ENCODE data around the gene RC3H1. TPM values are rescaled to one million over a fixed set of nuclear protein-coding genes. Genes with fewer than 3 reads are reported as not detected.

The RC3H1 gene
- total and polyA plus RNA-seq, 2 of the 8 experiments (the other 6 are each of a cell fraction or from before 2014, with no cell fraction given): 7.4 to 32.2 TPM

- no peaks in the 10 kb centered on the region for H3K27me3 ChIP-seq (replicated peaks in 1 of 4; ENCODE audit: control insufficient read depth in 3 of 4, extremely low read depth in 1 of 4, insufficient read depth in 3 of 4, low read length in 3 of 4)
- no peak overlapping the region for H3K14ac ChIP-seq (ENCODE audit: insufficient read length)
- H4K91ac ChIP-seq (replicated peaks; ENCODE audit: insufficient read length, low read length): no peak overlapping the region
- H4K20me1 ChIP-seq (replicated peaks in 1 of 2; ENCODE audit: control insufficient read depth in 1 of 2, insufficient read depth in 2 of 2, low read length in 2 of 2): peaks cover 0 to 3% of the 10 kb centered on the region in 2 experiments
- no peaks in the 10 kb centered on the region for H3K23me2 ChIP-seq (ENCODE audit: low read depth, low read length)
- H3K9ac ChIP-seq (replicated peaks in 1 of 4; ENCODE audit: extremely low read depth in 1 of 4, low read depth in 3 of 4, low read length in 3 of 4): no peak overlapping the region
- ChIA-PET CTCF (ENCODE audit: partially characterized antibody) (interaction anchor here (0.7 kb wide), 1 partner anchor 88 kb away, joined by 3 read pairs; no protein-coding TSS in a partner anchor), POLR2A (ENCODE audit: partially characterized antibody) (no interaction called here)
- H2AK5ac ChIP-seq (ENCODE audit: low read depth, low read length): no peak overlapping the region
- no peak overlapping the region for H2BK15ac ChIP-seq (ENCODE audit: low read length)
- H3K4me3 ChIP-seq (ENCODE audit: extremely low read depth in 1 of 4, insufficient read depth in 2 of 4, low read depth in 3 of 4, low read length in 4 of 4): no peak overlapping the region
- no peak overlapping the region for H4K8ac ChIP-seq (ENCODE audit: extremely low read depth, insufficient read depth, low read length)
- FAIRE-seq (no peak), DNase-seq (ENCODE audit: low read depth in 1 of 2, low spot score in 2 of 2) (no peak)
- peaks cover 0 to under 1% (median under 1%) of the 10 kb centered on the region in 4 experiments; a peak in 2 of 8 replicates for H3K36me3 ChIP-seq (ENCODE audit: control insufficient read depth in 2 of 4, insufficient read depth in 4 of 4, low read length in 3 of 4)
- no peak overlapping the region for H3K4ac ChIP-seq (replicated peaks; ENCODE audit: insufficient read length, low read depth, low read length)
- H3K18ac ChIP-seq (ENCODE audit: extremely low read depth, low read length): no peak overlapping the region
- H3K4me1 ChIP-seq (replicated peaks in 1 of 4; ENCODE audit: control insufficient read depth in 3 of 4, insufficient read depth in 4 of 4, low read length in 3 of 4): no peaks in the 10 kb centered on the region; a peak in 1 of 7 replicates
- peaks cover 0 to 59% of the 10 kb centered on the region in 2 experiments; a peak in 3 of 4 replicates for H3K79me2 ChIP-seq (ENCODE audit: control insufficient read depth in 1 of 2, insufficient read depth in 2 of 2, low read length in 2 of 2)
- peaks cover 6% of the 10 kb centered on the region; the same call in 1 of the 2 replicates for H3K79me1 ChIP-seq (ENCODE audit: low read depth, low read length)
- H2AFZ ChIP-seq (ENCODE audit: low read length): no peak overlapping the region
- H3K4me2 ChIP-seq (ENCODE audit: insufficient read depth in 1 of 2, low read depth in 2 of 2, low read length in 2 of 2): no peak overlapping the region
- H2BK5ac ChIP-seq (ENCODE audit: low read depth, low read length): no peak overlapping the region
- 85 to 100% methylated on average over 1 of the region's 1 CpG for WGBS, 2 experiments (ENCODE audit: extremely low coverage in 1 of 2, insufficient coverage in 1 of 2, insufficient read length in 1 of 2, insufficient replicate concordance in 2 of 2, low coverage in 1 of 2, low lambda C conversion rate in 2 of 2, missing lambda C conversion rate in 1 of 2)
- H3K56ac ChIP-seq (replicated peaks; ENCODE audit: insufficient read length, low read depth, low read length): no peak overlapping the region
- no peak overlapping the region for H2BK120ac ChIP-seq (replicated peaks; ENCODE audit: low read depth, low read length)
- H3K27ac ChIP-seq (ENCODE audit: low read depth, low read length): no peak overlapping the region
- H2BK20ac ChIP-seq (ENCODE audit: low read length): no peak overlapping the region
- no peak overlapping the region for H3K23ac ChIP-seq (ENCODE audit: insufficient read length)
- no peak overlapping the region for H2BK12ac ChIP-seq (ENCODE audit: low read depth, low read length)
- no peak overlapping the region for H4K5ac ChIP-seq (ENCODE audit: insufficient read length, low read depth, low read length)
- no peaks in the 10 kb centered on the region for H3K9me3 ChIP-seq (ENCODE audit: insufficient read depth in 2 of 2, low read depth in 1 of 2, low read length in 1 of 2)
- TF ChIP-seq CHD1 (IDR thresholded peaks at IDR 0.05; ENCODE audit: low read depth, low read length) (no peak), POU5F1 (IDR thresholded peaks at IDR 0.05; ENCODE audit: low read depth, low read length) (no peak), SUZ12 (IDR thresholded peaks at IDR 0.05; ENCODE audit: low read length) (no peak), SP4 (IDR thresholded peaks at IDR 0.05; ENCODE audit: low read length) (no peak), POLR2AphosphoS5 (IDR thresholded peaks at IDR 0.05; ENCODE audit: low read depth, low read length) (no peak), BCL11A (IDR thresholded peaks at IDR 0.05; ENCODE audit: low read depth in 2 of 2, low read length in 2 of 2) (no peak), NRF1 (IDR thresholded peaks at IDR 0.05; ENCODE audit: low read depth, low read length) (no peak), CBX5 (IDR thresholded peaks at IDR 0.05; ENCODE audit: low read depth, low read length) (no peak), SP1 (IDR thresholded peaks at IDR 0.05; ENCODE audit: low read depth, low read length) (no peak), RBBP5 (IDR thresholded peaks at IDR 0.05; ENCODE audit: borderline replicate concordance, low read depth, low read length) (no peak), ZNF274 (IDR thresholded peaks at IDR 0.05; ENCODE audit: borderline replicate concordance, extremely low read depth, low read length) (no peak), HDAC2 (IDR thresholded peaks at IDR 0.05; ENCODE audit: borderline replicate concordance in 1 of 2, low read depth in 2 of 2, low read length in 2 of 2) (no peak), TAF7 (optimal IDR thresholded peaks at IDR 0.05; ENCODE audit: borderline replicate concordance, low read depth, low read length) (no peak), BRCA1 (IDR thresholded peaks at IDR 0.05; ENCODE audit: low read depth, low read length) (no peak), RAD21 (IDR thresholded peaks at IDR 0.05 in 1 of 2, conservative IDR thresholded peaks at IDR 0.05 in 1 of 2; ENCODE audit: low read depth in 2 of 2, low read length in 2 of 2) (no peak)
Observed at GRCh38 chr1:173997791-173998190, 24.4 kb downstream of the RC3H1 start.

Measured in H1 (cell line).